CD8-positive, alpha-beta memory T cell (primary cell): Measurements from ENCODE around the gene ARL5A. TPM values are rescaled to one million over a fixed set of nuclear protein-coding genes. Genes with fewer than 3 reads are reported as not detected.

Experiments
- CTCF ChIA-PET: fragments of 350-600 bp; sonication (Branson Sonifier 250); formaldehyde crosslinking; loops from one replicate; lab custom pipeline; 2021; ENCODE audit warnings: antibody characterized with exemption; lab: Charles Lee
- POLR2A ChIA-PET: fragments of 350-600 bp; sonication (Branson Sonifier 250); formaldehyde crosslinking; loops from one replicate; lab custom pipeline; 2021; ENCODE audit warnings: antibody characterized with exemption; lab: Charles Lee
- DNase-seq, 5 donors: peaks; one replicate each; pipeline versions ENCODE4 v3.0.0 to v3.0.0-alpha.2; 2020 to 2022; ENCODE audit warnings: mixed read lengths in 1 of 5
- H3K27ac ChIP-seq: one replicate; pipeline ENCODE4 v1.7.0; 2013; ENCODE audit warnings: low read depth, mild to moderate bottlenecking, low read length, moderate library complexity
- H3K27me3 ChIP-seq: 2 replicates; pipeline ENCODE4 v1.7.0; 2013; ENCODE audit warnings: low read length, mild to moderate bottlenecking; ENCODE audit not compliant: insufficient read depth, poor library complexity, severe bottlenecking
- H3K36me3 ChIP-seq: 2 replicates; pipeline ENCODE4 v1.7.0; 2013; ENCODE audit warnings: mild to moderate bottlenecking, low read length, moderate library complexity; ENCODE audit not compliant: insufficient read depth
- H3K4me1 ChIP-seq: 2 replicates; pipeline ENCODE4 v1.7.0; 2013; ENCODE audit warnings: mild to moderate bottlenecking, low read length, moderate library complexity; ENCODE audit not compliant: insufficient read depth
- H3K4me3 ChIP-seq: 2 replicates; pipeline ENCODE4 v1.7.0; 2013; ENCODE audit warnings: mild to moderate bottlenecking, low read length
- H3K9me3 ChIP-seq: 2 replicates; pipeline ENCODE4 v1.7.0; 2013; ENCODE audit warnings: mild to moderate bottlenecking, low read length
- H3K27ac Mint-ChIP-seq, 8 donors: one replicate each; pipeline ENCODE4 v1.8.0; 2020 to 2021; ENCODE audit warnings: mixed read lengths in 8 of 8, mild to moderate bottlenecking in 6 of 8, inconsistent platforms in 3 of 8, moderate library complexity in 3 of 8
- H3K27me3 Mint-ChIP-seq, 2 donors: one replicate each; pipeline ENCODE4 v1.8.0; 2020 to 2021; ENCODE audit warnings: mixed read lengths in 2 of 2, mild to moderate bottlenecking in 1 of 2, moderate library complexity in 1 of 2
- H3K36me3 Mint-ChIP-seq, 3 donors: one replicate each; pipeline ENCODE4 v1.8.0; 2020 to 2021; ENCODE audit warnings: mixed read lengths in 3 of 3, inconsistent platforms in 1 of 3, mild to moderate bottlenecking in 1 of 3
- H3K4me1 Mint-ChIP-seq, 3 donors: one replicate each; pipeline ENCODE4 v1.8.0; 2020 to 2021; ENCODE audit warnings: mixed read lengths in 3 of 3, inconsistent platforms in 1 of 3, mild to moderate bottlenecking in 1 of 3
- H3K4me3 Mint-ChIP-seq, 7 donors: one replicate each; pipeline ENCODE4 v1.8.0; 2020 to 2021; ENCODE audit warnings: mixed read lengths in 7 of 7, mild to moderate bottlenecking in 6 of 7, moderate library complexity in 4 of 7, inconsistent platforms in 2 of 7
- H3K9me3 Mint-ChIP-seq, 5 donors: one replicate each; pipeline ENCODE4 v1.8.0; 2020 to 2022; ENCODE audit warnings: mixed read lengths in 5 of 5, mild to moderate bottlenecking in 3 of 5, moderate library complexity in 2 of 5, inconsistent platforms in 1 of 5
- polyA plus RNA-seq: library from polyadenylated mRNA; unstranded; fragments of 300-500 nt; fragmentation: Illumina TruSeq; gene quantifications from one replicate; pipeline ENCODE4 v1.2.3, GENCODE V29; 2021
- total RNA-seq, 2 experiments: library from RNA; stranded (reverse); gene quantifications; one replicate each; pipeline ENCODE4 v1.2.3, GENCODE V29; 2021

Gene ARL5A
- total and polyA plus RNA-seq, 3 experiments from 2014 or later, result 58.4 to 73.8 (median 67.6) TPM

GRCh38 chr2:151817929-151818328 is 10.3 kb downstream of the ARL5A start:
- ChIA-PET CTCF (no interaction called here), POLR2A (no interaction called here)
- no peak for DNase-seq
- peaks cover 33 to 60% (median 53%) of the 10 kb centered on the region in 3 donors for H3K4me1 Mint-ChIP-seq
- no peak overlapping the region for H3K4me3 Mint-ChIP-seq
- H3K36me3 Mint-ChIP-seq, result peaks cover under 1 to 32% (median 10%) of the 10 kb centered on the region in 3 donors
- no peak overlapping the region for H3K27ac Mint-ChIP-seq
- H3K36me3 ChIP-seq, result peaks cover 21% of the 10 kb centered on the region
- no peaks in the 10 kb centered on the region for H3K27me3 ChIP-seq
- no peak overlapping the region for H3K4me3 ChIP-seq
- no peaks in the 10 kb centered on the region for H3K9me3 ChIP-seq
- no peak overlapping the region for H3K27ac ChIP-seq
- no peaks in the 10 kb centered on the region for H3K9me3 Mint-ChIP-seq
- no peaks in the 10 kb centered on the region for H3K27me3 Mint-ChIP-seq
- H3K4me1 ChIP-seq, result peaks cover 4% of the 10 kb centered on the region

GRCh38 chr2:151816843-151817242 is 11.4 kb downstream of the ARL5A start:
- peaks cover 4% of the 10 kb centered on the region for H3K4me1 ChIP-seq
- peaks cover 5 to 38% (median 15%) of the 10 kb centered on the region in 3 donors for H3K36me3 Mint-ChIP-seq
- ChIA-PET CTCF (no interaction called here), POLR2A (no interaction called here)
- no peak overlapping the region for H3K27ac ChIP-seq
- no peaks in the 10 kb centered on the region for H3K9me3 ChIP-seq
- no peaks in the 10 kb centered on the region for H3K27me3 ChIP-seq
- H3K4me1 Mint-ChIP-seq, result peaks cover 25 to 51% (median 44%) of the 10 kb centered on the region in 3 donors
- DNase-seq, result no peak
- no peak overlapping the region for H3K4me3 ChIP-seq
- no peaks in the 10 kb centered on the region for H3K27me3 Mint-ChIP-seq
- no peaks in the 10 kb centered on the region for H3K9me3 Mint-ChIP-seq
- no peak overlapping the region for H3K4me3 Mint-ChIP-seq
- no peak overlapping the region for H3K27ac Mint-ChIP-seq
- H3K36me3 ChIP-seq, result peaks cover 25% of the 10 kb centered on the region

GRCh38 chr2:151815821-151816489 is 12.3 kb downstream of the ARL5A start:
- DNase-seq, result no peak
- H3K36me3 ChIP-seq, result peaks cover 25% of the 10 kb centered on the region
- Mint-ChIP-seq H3K4me3 (no peak overlapping the region), H3K9me3 (no peaks in the 10 kb centered on the region), H3K4me1 (peaks cover 23 to 44% (median 37%) of the 10 kb centered on the region in 3 donors), H3K27me3 (no peaks in the 10 kb centered on the region), H3K36me3 (peaks cover 10 to 43% (median 19%) of the 10 kb centered on the region in 3 donors), H3K27ac (peak overlapping the region in 1 of 8 donors; percentile 12)
- no peaks in the 10 kb centered on the region for H3K27me3 ChIP-seq
- ChIA-PET CTCF (no interaction called here), POLR2A (no interaction called here)
- peaks cover 4% of the 10 kb centered on the region for H3K4me1 ChIP-seq
- no peaks in the 10 kb centered on the region for H3K9me3 ChIP-seq
- H3K4me3 ChIP-seq, result no peak overlapping the region
- H3K27ac ChIP-seq, result no peak overlapping the region

GRCh38 chr2:151810489-151810888 is 17.7 kb downstream of the ARL5A start:
- ChIA-PET CTCF (no interaction called here), POLR2A (no interaction called here)
- Histone ChIP-seq H3K36me3 (peaks cover 22% of the 10 kb centered on the region), H3K9me3 (no peaks in the 10 kb centered on the region), H3K4me1 (peaks cover 6% of the 10 kb centered on the region), H3K27me3 (no peaks in the 10 kb centered on the region), H3K4me3 (no peak overlapping the region), H3K27ac (no peak overlapping the region)
- Mint-ChIP-seq H3K4me1 (peaks cover 12 to 16% (median 12%) of the 10 kb centered on the region in 3 donors), H3K27ac (peak overlapping the region in 4 of 8 donors; percentile 6 to 59 (median 36)), H3K36me3 (peaks cover 17 to 43% (median 22%) of the 10 kb centered on the region in 3 donors), H3K9me3 (no peaks in the 10 kb centered on the region), H3K27me3 (no peaks in the 10 kb centered on the region), H3K4me3 (no peak overlapping the region)
- DNase-seq, result no peak

- H3K4me3 Mint-ChIP-seq, result no peak overlapping the region
- Histone ChIP-seq H3K27me3 (no peaks in the 10 kb centered on the region), H3K36me3 (peaks cover 23% of the 10 kb centered on the region), H3K27ac (no peak overlapping the region), H3K4me3 (no peak overlapping the region), H3K4me1 (peaks cover 6% of the 10 kb centered on the region), H3K9me3 (no peaks in the 10 kb centered on the region)
- H3K27me3 Mint-ChIP-seq, result no peaks in the 10 kb centered on the region
- no peak for DNase-seq
- CTCF ChIA-PET, result interaction anchor here (1.3 kb wide), 1 partner anchor 17 kb away, joined by 4 read pairs; no protein-coding TSS in a partner anchor
- no peaks in the 10 kb centered on the region for H3K9me3 Mint-ChIP-seq
- peaks cover 8 to 11% (median 9%) of the 10 kb centered on the region in 3 donors for H3K4me1 Mint-ChIP-seq
- peak overlapping the region in 2 of 8 donors; percentile 12 to 13 for H3K27ac Mint-ChIP-seq
- POLR2A ChIA-PET, result no interaction called here
- H3K36me3 Mint-ChIP-seq, result peaks cover 17 to 37% (median 20%) of the 10 kb centered on the region in 3 donors
These were observed 19.2 kb downstream of the ARL5A start for GRCh38 chr2:151809073-151809383.

GRCh38 chr2:151808258-151809072 is 19.8 kb downstream of the ARL5A start:
- peak in 2 of 5 donors; percentile 31 to 33 for DNase-seq
- ChIA-PET POLR2A (no interaction called here), CTCF (interaction anchor here (1.2 to 1.3 kb wide), 2 partner anchors 18 to 20 kb away, joined by 4 to 5 read pairs; partner anchors contain the start of gene ARL5A)
- peak overlapping the region in 1 of 7 donors; percentile 4 for H3K4me3 Mint-ChIP-seq
- Histone ChIP-seq H3K27ac (no peak overlapping the region), H3K36me3 (peaks cover 18% of the 10 kb centered on the region), H3K4me3 (no peak overlapping the region), H3K4me1 (peaks cover 6% of the 10 kb centered on the region), H3K9me3 (no peaks in the 10 kb centered on the region), H3K27me3 (no peaks in the 10 kb centered on the region)
- peaks cover 17 to 34% (median 22%) of the 10 kb centered on the region in 3 donors for H3K36me3 Mint-ChIP-seq
- no peaks in the 10 kb centered on the region for H3K9me3 Mint-ChIP-seq
- peak overlapping the region in 5 of 8 donors; percentile 12 to 38 (median 27) for H3K27ac Mint-ChIP-seq
- H3K27me3 Mint-ChIP-seq, result no peaks in the 10 kb centered on the region
- H3K4me1 Mint-ChIP-seq, result peaks cover 7 to 11% (median 9%) of the 10 kb centered on the region in 3 donors

- peaks cover 6% of the 10 kb centered on the region for H3K4me1 ChIP-seq
- DNase-seq, result no peak
- ChIA-PET POLR2A (no interaction called here), CTCF (interaction anchor here (1.0 kb wide), 1 partner anchor 18 kb away, joined by 3 read pairs; no protein-coding TSS in a partner anchor)
- no peak overlapping the region for H3K4me3 ChIP-seq
- H3K27ac ChIP-seq, result no peak overlapping the region
- no peaks in the 10 kb centered on the region for H3K9me3 ChIP-seq
- H3K36me3 ChIP-seq, result peaks cover 16% of the 10 kb centered on the region
- Mint-ChIP-seq H3K4me3 (no peak overlapping the region), H3K27ac (no peak overlapping the region), H3K9me3 (no peaks in the 10 kb centered on the region), H3K27me3 (no peaks in the 10 kb centered on the region), H3K4me1 (peaks cover 8 to 11% (median 9%) of the 10 kb centered on the region in 3 donors), H3K36me3 (peaks cover 11 to 34% (median 23%) of the 10 kb centered on the region in 3 donors)
- no peaks in the 10 kb centered on the region for H3K27me3 ChIP-seq
These were observed 22.3 kb downstream of the ARL5A start for GRCh38 chr2:151805961-151806360.

- no peak overlapping the region for H3K4me3 Mint-ChIP-seq
- peaks cover 9 to 32% (median 18%) of the 10 kb centered on the region in 3 donors for H3K36me3 Mint-ChIP-seq
- H3K27ac Mint-ChIP-seq, result no peak overlapping the region
- DNase-seq, result no peak
- no peaks in the 10 kb centered on the region for H3K27me3 ChIP-seq
- peaks cover 6% of the 10 kb centered on the region for H3K4me1 ChIP-seq
- CTCF ChIA-PET, result no interaction called here
- no peak overlapping the region for H3K27ac ChIP-seq
- no peak overlapping the region for H3K4me3 ChIP-seq
- H3K9me3 Mint-ChIP-seq, result no peaks in the 10 kb centered on the region
- H3K9me3 ChIP-seq, result no peaks in the 10 kb centered on the region
- peaks cover 8 to 11% (median 9%) of the 10 kb centered on the region in 3 donors for H3K4me1 Mint-ChIP-seq
- H3K27me3 Mint-ChIP-seq, result no peaks in the 10 kb centered on the region
- POLR2A ChIA-PET, result no interaction called here
- peaks cover 16% of the 10 kb centered on the region for H3K36me3 ChIP-seq
These were observed 22.9 kb downstream of the ARL5A start for GRCh38 chr2:151805343-151805742.
